Vagina (tissue), 2 donors: ENCODE results near the gene FBXO34.

Experiments used
- POLR2A ChIP-seq, 2 donors: fragments of 450-650 bp; IDR thresholded peaks; one replicate each; pipeline ENCODE4 v1.6.1; 2017; ENCODE audit warnings: antibody characterized with exemption in 2 of 2, mild to moderate bottlenecking in 2 of 2, moderate library complexity in 2 of 2
- TF ChIP-seq, protein P1 (sequence below), 3 experiments: fragments of 450-650 bp in 2 of 3; fragments of 200-600 bp in 1 of 3; sonication (generic) in 1 of 3; IDR thresholded peaks; one replicate each; pipeline ENCODE4 v1.5.1; 2017 to 2019; ENCODE audit warnings: antibody characterized with exemption in 3 of 3, mild to moderate bottlenecking in 2 of 3, moderate library complexity in 2 of 3

DNA sequence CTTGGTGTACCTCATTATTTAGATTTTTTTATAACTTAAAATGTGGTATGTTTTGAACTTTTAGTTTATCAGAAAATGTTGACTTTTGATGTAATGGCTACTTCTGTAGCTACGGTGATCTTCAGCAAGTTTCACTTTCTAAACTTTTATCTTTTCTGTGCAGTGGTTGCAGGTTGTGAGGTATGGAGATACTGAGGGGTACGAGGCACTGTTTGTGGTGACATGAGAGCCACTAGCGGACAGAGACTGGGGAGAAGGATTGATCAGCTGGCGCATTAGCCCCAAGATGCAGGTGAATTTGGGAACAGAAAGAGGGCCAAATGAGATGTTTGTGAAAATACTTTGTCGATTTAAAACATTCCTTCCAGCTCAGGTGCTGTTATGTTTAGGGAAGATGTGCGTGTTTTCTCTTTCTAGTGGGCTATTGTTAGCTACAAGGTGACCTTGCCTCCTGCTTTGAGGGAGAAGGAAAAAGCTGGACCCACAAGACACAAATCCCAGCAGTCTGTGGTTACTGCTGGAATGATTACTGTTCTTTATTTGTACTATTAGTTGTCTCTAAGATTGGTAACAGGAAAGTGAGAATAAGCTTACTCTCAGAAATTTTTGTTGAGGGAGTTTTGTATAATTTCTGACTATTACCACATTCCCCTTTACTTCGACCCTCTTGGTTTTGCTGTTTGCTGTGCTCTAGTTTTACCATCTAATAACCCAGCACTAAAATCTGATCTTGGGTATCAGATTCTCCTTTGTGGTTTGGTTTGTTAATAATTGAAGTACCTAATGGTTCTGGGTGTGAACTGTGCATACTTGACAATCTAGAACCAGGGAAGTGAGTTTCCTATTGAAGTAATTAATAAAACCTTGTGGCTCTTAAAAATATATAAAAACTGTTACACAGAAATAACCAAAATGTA lies 61.7 kb downstream of the FBXO34 start:
- TF ChIP-seq POLR2A (IDR thresholded peaks at IDR 0.05), result no peak
- TF ChIP-seq, protein P1, sequence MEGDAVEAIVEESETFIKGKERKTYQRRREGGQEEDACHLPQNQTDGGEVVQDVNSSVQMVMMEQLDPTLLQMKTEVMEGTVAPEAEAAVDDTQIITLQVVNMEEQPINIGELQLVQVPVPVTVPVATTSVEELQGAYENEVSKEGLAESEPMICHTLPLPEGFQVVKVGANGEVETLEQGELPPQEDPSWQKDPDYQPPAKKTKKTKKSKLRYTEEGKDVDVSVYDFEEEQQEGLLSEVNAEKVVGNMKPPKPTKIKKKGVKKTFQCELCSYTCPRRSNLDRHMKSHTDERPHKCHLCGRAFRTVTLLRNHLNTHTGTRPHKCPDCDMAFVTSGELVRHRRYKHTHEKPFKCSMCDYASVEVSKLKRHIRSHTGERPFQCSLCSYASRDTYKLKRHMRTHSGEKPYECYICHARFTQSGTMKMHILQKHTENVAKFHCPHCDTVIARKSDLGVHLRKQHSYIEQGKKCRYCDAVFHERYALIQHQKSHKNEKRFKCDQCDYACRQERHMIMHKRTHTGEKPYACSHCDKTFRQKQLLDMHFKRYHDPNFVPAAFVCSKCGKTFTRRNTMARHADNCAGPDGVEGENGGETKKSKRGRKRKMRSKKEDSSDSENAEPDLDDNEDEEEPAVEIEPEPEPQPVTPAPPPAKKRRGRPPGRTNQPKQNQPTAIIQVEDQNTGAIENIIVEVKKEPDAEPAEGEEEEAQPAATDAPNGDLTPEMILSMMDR (IDR thresholded peaks at IDR 0.05), result no peak
